GM12874 (cell line): ENCODE data around the gene MTHFD1L.

Experiments
- CTCF ChIP-seq: IDR thresholded peaks from 2 replicates; pipeline ENCODE4 v1.5.1; 2011; ENCODE audit warnings: low read depth, mild to moderate bottlenecking, control low read depth, low read length, moderate library complexity; ENCODE audit not compliant: insufficient read depth

The MTHFD1L gene

GRCh38 chr6:151113641-151114040, 248.1 kb downstream of the MTHFD1L start:
- TF ChIP-seq CTCF = no peak

DNA sequence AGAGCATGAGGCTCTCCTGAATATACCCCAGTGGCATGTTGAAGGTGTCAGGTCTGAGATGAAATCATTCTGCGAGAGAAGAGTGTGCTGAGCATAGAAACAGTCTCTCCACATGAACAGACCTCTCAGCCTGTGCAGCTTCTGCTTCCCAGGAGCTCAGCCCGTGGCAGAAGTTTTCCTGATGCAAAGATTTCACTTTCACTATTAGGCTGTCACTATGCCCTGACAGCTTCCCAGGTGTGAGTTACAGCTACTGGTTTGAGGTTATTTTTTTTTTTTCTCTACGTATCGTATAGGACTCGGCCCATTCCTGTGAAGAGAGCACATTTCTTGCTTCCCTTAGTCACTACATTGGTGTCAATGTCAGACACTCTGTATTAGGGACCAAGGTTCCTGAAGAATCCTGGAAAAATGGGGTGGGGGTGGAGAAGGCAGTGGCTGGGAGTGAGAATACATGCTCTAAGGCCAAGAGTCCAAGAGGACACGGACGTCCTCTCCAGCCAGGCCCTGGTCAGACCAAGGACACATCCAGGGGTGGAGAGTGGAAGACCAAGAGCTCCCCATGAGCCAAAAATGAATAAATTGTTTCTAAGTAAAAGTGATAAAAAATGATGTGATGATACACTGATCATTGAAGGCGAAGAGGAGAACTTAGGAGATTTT, 253.1 kb downstream of the MTHFD1L start:
- TF ChIP-seq CTCF = no peak

DNA sequence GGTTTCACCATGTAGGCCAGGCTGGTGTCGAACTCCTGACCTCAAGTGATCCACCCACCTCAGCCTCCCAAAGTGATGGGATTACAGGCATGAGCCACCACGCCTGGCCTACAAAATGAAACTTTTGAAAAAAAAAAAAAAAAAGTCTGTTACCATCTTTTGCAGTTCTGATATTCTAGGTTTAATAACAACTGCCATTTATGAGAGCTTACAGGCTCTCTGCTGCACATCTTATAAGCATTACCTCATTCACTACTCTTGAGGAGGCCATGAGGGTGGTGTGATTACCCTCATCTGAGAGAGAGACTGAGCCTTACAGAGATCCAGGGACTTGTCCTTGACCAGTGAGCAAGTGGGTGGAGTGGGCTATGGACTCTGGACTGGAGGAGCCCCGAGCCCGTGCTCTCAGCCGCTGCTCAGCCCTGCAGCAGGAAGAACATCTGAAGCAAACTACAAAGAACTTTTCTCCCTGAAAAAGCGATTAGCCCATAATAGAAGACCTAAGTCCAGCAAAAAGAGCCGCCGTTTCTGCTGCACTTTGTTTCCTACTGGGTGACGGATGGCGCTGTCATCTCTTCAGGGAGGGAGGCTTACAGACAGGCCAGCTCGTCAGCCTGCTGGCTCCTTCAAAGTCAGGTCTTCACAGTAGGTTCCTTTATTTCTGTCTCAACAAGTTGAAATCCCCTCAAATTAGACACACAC, 254.5 kb downstream of the MTHFD1L start:
- no peak for TF ChIP-seq CTCF

GRCh38 chr6:151121900-151122299, 256.4 kb downstream of the MTHFD1L start:
- TF ChIP-seq CTCF = no peak

- TF ChIP-seq CTCF = no peak
Measured at GRCh38 chr6:151128763-151129370, 263.4 kb downstream of the MTHFD1L start.

GRCh38 chr6:151130329-151130728, 264.8 kb downstream of the MTHFD1L start:
- no peak for TF ChIP-seq CTCF

DNA sequence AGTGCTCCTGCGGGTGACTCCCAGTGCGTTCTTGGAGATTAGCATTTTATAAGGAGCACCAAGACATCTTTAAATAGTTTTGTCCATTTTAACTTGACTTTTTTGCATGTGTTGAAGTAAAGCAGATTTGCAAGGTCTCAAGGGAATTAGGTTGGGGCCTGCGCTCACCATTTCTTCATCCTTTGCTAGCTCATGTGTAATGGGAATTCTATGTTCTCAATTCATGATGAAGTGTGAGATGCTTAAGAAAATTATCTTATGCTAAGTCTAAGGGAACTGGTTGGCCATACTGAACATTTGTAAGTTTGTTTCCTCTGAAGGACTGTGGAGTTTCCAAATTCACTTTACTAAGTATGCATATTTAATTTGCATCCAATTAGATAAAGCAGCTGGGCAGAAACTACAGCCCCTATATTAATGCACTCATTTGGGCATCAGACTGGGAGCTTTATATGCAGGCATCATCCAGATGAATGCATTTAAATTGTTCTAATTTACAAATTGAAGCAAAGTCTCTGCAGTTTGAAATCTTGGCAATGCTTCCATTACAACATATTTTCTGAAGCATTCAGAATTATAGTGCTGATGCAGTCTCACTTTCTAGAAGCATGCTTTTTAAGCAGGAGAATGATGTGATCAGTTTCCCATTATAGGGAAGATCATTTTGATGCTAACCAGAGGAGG, 266.0 kb downstream of the MTHFD1L start:
- TF ChIP-seq CTCF = no peak
